Kidney (tissue), 14 donors: ENCODE measurements around the gene ELOVL7. TPM values are rescaled to one million over a fixed set of nuclear protein-coding genes. Genes with fewer than 3 reads are reported as not detected.

Source experiments
- DNase-seq, 5 donors: peaks; one replicate each; pipeline ENCODE4 v3.0.0-alpha.2; 2013 to 2020
- FAIRE-seq: peaks from 2 replicates; lab custom pipeline; 2012; peaks lifted over from hg19 to GRCh38; lab: Jason Lieb, UNC
- H3K27ac ChIP-seq, 2 donors: one replicate each; pipeline ENCODE4 v1.7.0; 2013; ENCODE audit warnings: low read depth in 2 of 2, low read length in 2 of 2, inconsistent platforms in 1 of 2
- H3K27me3 ChIP-seq: one replicate; pipeline ENCODE4 v1.7.1; 2013; ENCODE audit warnings: low read length, inconsistent platforms; ENCODE audit not compliant: control insufficient read depth, insufficient read depth
- H3K36me3 ChIP-seq, 3 donors: one replicate each; pipeline versions ENCODE4 v1.7.0 to v1.7.1; 2013; ENCODE audit warnings: low read length in 3 of 3, control low read depth in 1 of 3, inconsistent platforms in 1 of 3; ENCODE audit not compliant: insufficient read depth in 3 of 3, control insufficient read depth in 2 of 3
- H3K4me1 ChIP-seq, 3 donors: one replicate each; pipeline versions ENCODE4 v1.7.0 to v1.7.1; 2013; ENCODE audit warnings: low read length in 3 of 3, inconsistent platforms in 1 of 3, low read depth in 1 of 3; ENCODE audit not compliant: control insufficient read depth in 2 of 3, insufficient read depth in 2 of 3
- H3K4me3 ChIP-seq, 3 donors: one replicate each; pipeline versions ENCODE4 v1.7.0 to v1.8.1; 2013; ENCODE audit warnings: low read length in 3 of 3, control low read depth in 1 of 3, inconsistent platforms in 1 of 3
- H3K9ac ChIP-seq, 3 donors: one replicate each; pipeline versions ENCODE4 v1.7.0 to v1.7.1; 2013; ENCODE audit warnings: low read length in 3 of 3, control low read depth in 1 of 3, inconsistent platforms in 1 of 3
- H3K9me3 ChIP-seq, 3 donors: one replicate each; pipeline versions ENCODE4 v1.7.0 to v1.7.1; 2013; ENCODE audit warnings: low read length in 3 of 3, control low read depth in 1 of 3, inconsistent platforms in 1 of 3; ENCODE audit not compliant: control insufficient read depth in 2 of 3, insufficient read depth in 1 of 3
- CTCF ChIP-seq: IDR thresholded peaks from 3 replicates; pipeline ENCODE4 v1.5.1; 2012; ENCODE audit warnings: mild to moderate bottlenecking, moderate library complexity, borderline replicate concordance; ENCODE audit not compliant: insufficient read depth; ENCODE audit errors: extremely low read depth
- intact Hi-C: fragments of 100-400 bp; cut with DNase I; formaldehyde crosslinking; loops from one replicate; pipeline ENCODE4 v1.11.1; 2022
- polyA plus RNA-seq: library from polyadenylated mRNA; stranded (reverse); fragments of 350-450 nt; fragmentation: Illumina TruSeq; extraction: RNeasy Lipid Tissue Mini Kit (QIAGEN cat#74804); gene quantifications from one replicate; pipeline ENCODE4 v1.2.3, GENCODE V29; 2014; ENCODE audit warnings: low read depth, low replicate concordance; ENCODE audit not compliant: insufficient read depth
- total RNA-seq: library from RNA; stranded (reverse); fragmentation: NEBNext Ultra II Directional; extraction: Animal tissue kit (Norgen Biotek cat#: 25700); gene quantifications from one replicate; pipeline ENCODE4 v1.2.1, GENCODE V29; 2021
- donor health status: control.
- donor health status: control.
- donor health status: control.
- donor health status: control.
- donor health status: control.
- donor health status: DM: yes; HTN: yes; CAD: no.
- donor health status: Normal renal cell carcinoma (clear cell type).

Gene ELOVL7
- total and polyA plus RNA-seq, 2 donors from 2014 or later, result 14.6 to 22.5 TPM

- Histone ChIP-seq H3K4me3 (no peak overlapping the region), H3K36me3 (peaks cover 0 to 5% (median 4%) of the 10 kb centered on the region in 3 donors), H3K27me3 (no peaks in the 10 kb centered on the region), H3K9me3 (no peaks in the 10 kb centered on the region), H3K9ac (no peak overlapping the region), H3K27ac (no peak overlapping the region), H3K4me1 (no peaks in the 10 kb centered on the region)
- intact Hi-C loops, result no loop called here
- FAIRE-seq (no peak), DNase-seq (no peak)
- TF ChIP-seq CTCF, result no peak
Observed at GRCh38 chr5:60888359-60889061, 44.4 kb upstream of the ELOVL7 start.

GRCh38 chr5:60887746-60888145 lies 43.7 kb upstream of the ELOVL7 start:
- no peak overlapping the region for H3K27ac ChIP-seq

GRCh38 chr5:60887096-60887495 lies 43.0 kb upstream of the ELOVL7 start:
- Histone ChIP-seq H3K9me3 (no peaks in the 10 kb centered on the region), H3K4me1 (no peaks in the 10 kb centered on the region), H3K27me3 (no peaks in the 10 kb centered on the region), H3K36me3 (peaks cover 0 to under 1% (median 0%) of the 10 kb centered on the region in 3 donors), H3K9ac (no peak overlapping the region), H3K4me3 (no peak overlapping the region), H3K27ac (no peak overlapping the region)
- intact Hi-C loops, result no loop called here
- DNase-seq (no peak), FAIRE-seq (no peak)
- TF ChIP-seq CTCF, result no peak

More at GRCh38 chr5:60887746-60888145, 43.7 kb upstream of the ELOVL7 start:
- no peak for TF ChIP-seq CTCF
- H3K36me3 ChIP-seq, result peaks cover 0 to 5% (median 0%) of the 10 kb centered on the region in 3 donors
- intact Hi-C loops, result no loop called here
- FAIRE-seq (no peak), DNase-seq (no peak)
- no peak overlapping the region for H3K9ac ChIP-seq
- no peaks in the 10 kb centered on the region for H3K9me3 ChIP-seq
- no peak overlapping the region for H3K4me3 ChIP-seq
- no peaks in the 10 kb centered on the region for H3K4me1 ChIP-seq
- H3K27me3 ChIP-seq, result no peaks in the 10 kb centered on the region

GRCh38 chr5:60886158-60886557 lies 42.1 kb upstream of the ELOVL7 start:
- Histone ChIP-seq H3K27ac (no peak overlapping the region), H3K27me3 (no peaks in the 10 kb centered on the region), H3K36me3 (no peaks in the 10 kb centered on the region), H3K9ac (no peak overlapping the region), H3K4me1 (no peaks in the 10 kb centered on the region), H3K4me3 (no peak overlapping the region), H3K9me3 (no peaks in the 10 kb centered on the region)
- TF ChIP-seq CTCF, result no peak
- no peak for DNase-seq
- no peak for FAIRE-seq
- intact Hi-C loops, result no loop called here
